Activated T-helper 1 cell treated with anti-CD3 and anti-CD28 coated beads, Interleukin-12 subunit alpha, Interleukin-12 subunit beta, Interleukin-2, Interleukin-4 antibody, amounts not matched to agents 30 ng/mL and 10 ng/mL and 1 ng/mL, durations not matched to agents 14 hours and 24 hours and 36 hours (primary cell): ENCODE measurements around the gene THSD4. TPM values are rescaled to one million over a fixed set of nuclear protein-coding genes. Genes with fewer than 3 reads are reported as not detected.

Source experiments
- DNase-seq: peaks from one replicate; pipeline ENCODE4 v3.0.0; 2021; ENCODE audit warnings: low spot score
- H3K27ac Mint-ChIP-seq: one replicate; pipeline ENCODE4 v1.8.0; 2021; ENCODE audit warnings: mild to moderate bottlenecking, mixed read lengths
- H3K27me3 Mint-ChIP-seq: one replicate; pipeline ENCODE4 v1.8.0; 2022; ENCODE audit warnings: mild to moderate bottlenecking, moderate library complexity, mixed read lengths; ENCODE audit not compliant: insufficient read depth
- H3K36me3 Mint-ChIP-seq: one replicate; pipeline ENCODE4 v1.8.0; 2021; ENCODE audit warnings: low read depth, mixed read lengths
- H3K4me1 Mint-ChIP-seq: one replicate; pipeline ENCODE4 v1.8.0; 2021; ENCODE audit warnings: low read depth, mixed read lengths
- H3K4me3 Mint-ChIP-seq: one replicate; pipeline ENCODE4 v1.8.0; 2021; ENCODE audit warnings: mild to moderate bottlenecking, moderate library complexity, mixed read lengths
- H3K9me3 Mint-ChIP-seq: one replicate; pipeline ENCODE4 v1.8.0; 2021; ENCODE audit warnings: mixed read lengths
- intact Hi-C: fragments of 100-400 bp; cut with micrococcal nuclease; formaldehyde crosslinking; loops from one replicate; pipeline ENCODE4 v1.15.1; 2024
- total RNA-seq: library from RNA; stranded (reverse); gene quantifications from 2 replicates; pipeline ENCODE4 v1.2.3, GENCODE V29; 2022

The THSD4 gene
- total RNA-seq, 1 donor from 2014 or later = not detected

DNA sequence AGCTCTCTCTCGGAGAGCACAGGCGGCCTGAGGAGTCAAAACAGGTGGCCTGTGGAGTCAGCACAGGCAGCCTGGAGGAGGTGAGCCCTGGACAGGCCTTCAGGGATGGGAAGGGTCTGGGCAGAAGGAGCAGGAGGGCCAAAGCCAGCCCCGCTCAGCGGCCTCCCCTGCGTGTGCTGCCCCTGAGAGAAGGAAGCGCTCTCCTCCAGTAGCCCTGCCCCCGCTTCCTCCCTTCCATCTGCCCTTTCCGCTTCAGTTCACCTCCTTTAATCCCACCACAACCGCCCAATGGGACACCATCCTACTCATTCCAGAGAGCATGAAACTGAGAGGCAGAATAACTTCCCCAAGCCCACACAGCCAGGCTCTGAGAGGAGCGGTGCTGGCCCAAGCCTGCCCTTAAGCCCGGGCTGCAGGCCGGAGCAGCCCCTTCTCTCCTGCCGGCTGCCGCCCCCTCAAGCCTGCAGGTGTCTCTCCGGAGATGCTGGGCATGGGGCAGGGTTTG, 691.9 kb downstream of the THSD4 start:
- Mint-ChIP-seq H3K4me1 (no peaks in the 10 kb centered on the region), H3K27me3 (no peaks in the 10 kb centered on the region), H3K36me3 (no peaks in the 10 kb centered on the region), H3K9me3 (no peaks in the 10 kb centered on the region), H3K27ac (no peak overlapping the region), H3K4me3 (no peak overlapping the region)
- no peak for DNase-seq
- intact Hi-C loops = no loop called here

DNA sequence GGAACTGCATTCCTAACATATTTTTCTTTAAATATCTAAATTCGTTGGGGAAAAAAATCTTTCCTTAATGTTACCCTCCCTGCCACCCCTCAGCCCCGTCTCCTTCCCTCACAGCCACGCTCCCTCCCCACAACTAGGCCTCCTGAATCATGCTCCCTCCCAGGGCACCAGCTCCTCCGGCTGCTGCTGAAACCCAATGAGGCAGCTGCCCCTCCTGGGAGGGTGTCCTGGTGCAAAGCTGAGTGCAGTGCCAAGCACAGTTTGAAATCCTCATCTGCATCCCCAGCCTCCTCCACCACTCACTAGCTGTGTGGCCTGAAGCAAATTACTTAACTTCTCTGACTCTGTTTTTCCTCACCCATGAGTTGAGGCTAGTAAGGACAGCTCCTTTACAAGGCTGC, 692.4 kb downstream of the THSD4 start:
- no peak overlapping the region for H3K4me3 Mint-ChIP-seq
- H3K27me3 Mint-ChIP-seq = no peaks in the 10 kb centered on the region
- DNase-seq = no peak
- H3K4me1 Mint-ChIP-seq = no peaks in the 10 kb centered on the region
- no peaks in the 10 kb centered on the region for H3K36me3 Mint-ChIP-seq
- no peaks in the 10 kb centered on the region for H3K9me3 Mint-ChIP-seq
- no peak overlapping the region for H3K27ac Mint-ChIP-seq
- intact Hi-C loops = no loop called here

DNA sequence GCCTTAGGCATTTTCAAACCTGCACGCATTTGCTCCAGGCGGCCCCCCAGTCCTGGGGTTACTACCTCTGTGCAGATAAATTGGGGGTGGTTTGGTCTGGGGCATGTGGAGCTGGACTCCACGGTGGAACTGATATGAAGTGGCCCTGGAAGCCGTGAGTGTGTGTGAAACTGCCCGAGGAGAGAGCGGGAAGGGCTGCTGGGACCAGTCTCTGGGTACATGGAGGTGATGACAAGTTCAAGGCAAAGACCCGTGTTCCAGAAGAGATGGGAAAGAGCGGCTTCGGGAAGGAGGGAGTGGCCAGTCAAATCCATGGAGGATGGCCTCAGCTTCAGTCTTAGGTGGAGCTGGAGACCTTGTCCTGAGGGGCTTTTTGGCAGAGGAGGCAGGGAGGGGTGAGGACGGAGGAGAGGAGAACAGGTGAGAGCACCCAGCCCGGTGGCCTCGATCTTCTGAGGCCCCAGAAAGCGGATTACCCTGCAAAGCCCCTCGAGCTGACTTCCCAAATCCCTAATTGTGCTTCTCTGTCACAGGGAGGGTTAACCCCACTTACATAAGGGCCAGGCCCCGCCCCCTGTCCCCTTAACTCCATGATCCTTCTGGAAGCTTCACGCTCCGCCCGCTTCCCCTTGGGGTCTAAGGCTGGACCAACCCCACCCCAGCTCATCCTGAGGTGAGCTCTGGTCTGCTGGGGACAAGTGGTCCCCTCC, 693.2 kb downstream of the THSD4 start:
- Mint-ChIP-seq H3K27ac (no peak overlapping the region), H3K36me3 (no peaks in the 10 kb centered on the region), H3K4me1 (no peaks in the 10 kb centered on the region), H3K9me3 (no peaks in the 10 kb centered on the region), H3K4me3 (no peak overlapping the region), H3K27me3 (no peaks in the 10 kb centered on the region)
- intact Hi-C loops = no loop called here
- no peak for DNase-seq

DNA sequence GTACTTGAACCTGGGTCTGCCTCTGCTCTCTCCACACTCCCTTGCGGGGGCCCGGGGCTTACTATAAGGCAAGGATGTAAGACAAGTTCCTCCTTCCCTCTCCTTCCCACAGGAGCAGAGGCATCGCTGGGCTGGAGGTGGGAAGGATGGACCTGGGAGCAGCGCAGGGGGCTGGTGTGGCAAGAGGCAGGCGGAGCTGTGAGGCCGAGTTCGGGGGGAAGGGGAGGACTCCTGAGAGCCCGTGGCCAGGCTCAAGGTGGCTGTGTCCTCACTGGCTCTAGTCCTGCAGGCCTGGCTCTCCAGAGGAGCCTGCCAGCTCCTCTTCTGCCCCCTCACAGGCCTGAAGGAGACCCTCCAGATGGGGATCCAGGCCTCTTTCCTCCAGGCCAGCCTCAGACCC, 694.1 kb downstream of the THSD4 start:
- H3K27me3 Mint-ChIP-seq = no peaks in the 10 kb centered on the region
- no peak overlapping the region for H3K4me3 Mint-ChIP-seq
- H3K36me3 Mint-ChIP-seq = no peaks in the 10 kb centered on the region
- H3K9me3 Mint-ChIP-seq = no peaks in the 10 kb centered on the region
- H3K4me1 Mint-ChIP-seq = no peaks in the 10 kb centered on the region
- intact Hi-C loops = no loop called here
- no peak for DNase-seq
- H3K27ac Mint-ChIP-seq = no peak overlapping the region

DNA sequence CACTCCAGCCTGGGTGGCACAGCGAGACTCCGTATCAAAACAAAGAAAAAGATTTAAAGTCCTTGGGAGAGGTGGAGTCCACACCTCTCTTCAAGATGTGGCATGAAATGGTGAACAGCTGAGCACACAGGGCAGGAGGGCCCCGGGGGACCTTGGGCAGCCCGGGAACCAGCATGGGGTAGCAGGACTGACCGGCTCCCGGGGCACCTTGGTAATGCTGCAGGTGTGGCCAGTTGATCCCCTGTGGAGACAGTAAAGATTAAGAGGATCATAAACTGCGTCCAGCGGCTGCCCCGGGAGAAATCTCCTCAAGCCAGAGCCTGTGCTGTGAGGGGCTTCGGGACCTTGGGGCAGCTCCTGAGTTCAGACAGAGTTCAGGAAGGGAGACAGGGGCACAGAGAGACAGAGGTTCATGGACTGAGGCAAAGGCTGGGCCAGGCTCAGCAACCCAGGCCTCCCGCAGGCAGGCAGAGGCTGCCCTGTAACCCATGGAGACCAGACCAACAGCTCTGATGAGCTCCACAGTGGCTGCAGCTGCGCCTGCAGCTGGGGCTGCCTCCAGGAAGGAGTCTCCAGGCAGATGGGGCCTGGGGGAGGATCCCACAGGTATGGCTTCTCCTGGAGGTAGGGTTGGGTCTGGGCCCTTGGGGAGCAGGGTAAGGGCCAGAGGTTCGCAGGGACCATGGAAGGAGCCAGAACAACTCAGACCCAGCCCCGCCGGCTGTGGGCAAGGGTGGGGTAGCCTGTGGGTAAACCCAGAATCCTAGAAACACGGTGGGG, 695.2 kb downstream of the THSD4 start, which contains the start of gene NR2E3:
Gene NR2E3 (plus strand): TSS at position 299 of the 780 bp plus-strand sequence. CDS start 190 bp downstream, at position 489.
- no peaks in the 10 kb centered on the region for H3K27me3 Mint-ChIP-seq
- no peaks in the 10 kb centered on the region for H3K36me3 Mint-ChIP-seq
- intact Hi-C loops = no loop called here
- H3K27ac Mint-ChIP-seq = no peak within 1 kb of the TSS
- H3K4me1 Mint-ChIP-seq = no peaks in the 10 kb centered on the region
- DNase-seq = no peak
- no peaks in the 10 kb centered on the region for H3K9me3 Mint-ChIP-seq
- H3K4me3 Mint-ChIP-seq = no peak within 1 kb of the TSS

DNA sequence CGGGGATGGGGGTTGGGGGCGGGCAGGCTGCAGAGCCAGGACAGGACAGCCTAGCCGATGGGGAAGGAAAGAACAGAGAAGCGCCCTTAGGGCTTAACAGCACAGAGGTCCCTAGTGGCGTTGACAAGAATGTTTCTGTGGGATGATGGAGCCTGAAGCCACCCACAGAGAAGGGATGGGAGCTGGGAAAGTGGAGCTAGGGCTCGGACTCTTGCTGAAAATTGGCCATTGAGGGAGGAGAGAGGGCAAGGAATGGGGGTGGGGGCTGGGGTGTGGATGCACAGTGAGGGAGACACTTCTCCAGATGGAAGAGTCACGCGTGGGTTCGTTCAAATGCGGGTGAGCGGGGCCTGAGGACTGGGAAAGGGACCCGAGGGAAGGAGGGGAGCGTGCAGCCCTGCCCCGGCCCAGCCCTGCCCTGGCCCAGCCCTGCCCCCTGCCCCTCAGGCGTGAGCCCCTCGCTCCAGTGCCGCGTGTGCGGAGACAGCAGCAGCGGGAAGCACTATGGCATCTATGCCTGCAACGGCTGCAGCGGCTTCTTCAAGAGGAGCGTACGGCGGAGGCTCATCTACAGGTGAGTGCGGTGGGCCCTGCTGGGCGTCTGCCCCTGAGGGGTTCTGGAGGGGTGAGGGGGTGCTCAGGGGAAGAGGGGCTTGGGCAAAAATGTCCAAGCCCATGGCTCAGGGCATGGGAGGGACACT, 695.9 kb downstream of the THSD4 start:
- Mint-ChIP-seq H3K9me3 (no peaks in the 10 kb centered on the region), H3K27me3 (no peaks in the 10 kb centered on the region), H3K36me3 (no peaks in the 10 kb centered on the region), H3K4me1 (no peaks in the 10 kb centered on the region), H3K4me3 (no peak overlapping the region), H3K27ac (no peak overlapping the region)
- DNase-seq = no peak
- intact Hi-C loops = no loop called here

DNA sequence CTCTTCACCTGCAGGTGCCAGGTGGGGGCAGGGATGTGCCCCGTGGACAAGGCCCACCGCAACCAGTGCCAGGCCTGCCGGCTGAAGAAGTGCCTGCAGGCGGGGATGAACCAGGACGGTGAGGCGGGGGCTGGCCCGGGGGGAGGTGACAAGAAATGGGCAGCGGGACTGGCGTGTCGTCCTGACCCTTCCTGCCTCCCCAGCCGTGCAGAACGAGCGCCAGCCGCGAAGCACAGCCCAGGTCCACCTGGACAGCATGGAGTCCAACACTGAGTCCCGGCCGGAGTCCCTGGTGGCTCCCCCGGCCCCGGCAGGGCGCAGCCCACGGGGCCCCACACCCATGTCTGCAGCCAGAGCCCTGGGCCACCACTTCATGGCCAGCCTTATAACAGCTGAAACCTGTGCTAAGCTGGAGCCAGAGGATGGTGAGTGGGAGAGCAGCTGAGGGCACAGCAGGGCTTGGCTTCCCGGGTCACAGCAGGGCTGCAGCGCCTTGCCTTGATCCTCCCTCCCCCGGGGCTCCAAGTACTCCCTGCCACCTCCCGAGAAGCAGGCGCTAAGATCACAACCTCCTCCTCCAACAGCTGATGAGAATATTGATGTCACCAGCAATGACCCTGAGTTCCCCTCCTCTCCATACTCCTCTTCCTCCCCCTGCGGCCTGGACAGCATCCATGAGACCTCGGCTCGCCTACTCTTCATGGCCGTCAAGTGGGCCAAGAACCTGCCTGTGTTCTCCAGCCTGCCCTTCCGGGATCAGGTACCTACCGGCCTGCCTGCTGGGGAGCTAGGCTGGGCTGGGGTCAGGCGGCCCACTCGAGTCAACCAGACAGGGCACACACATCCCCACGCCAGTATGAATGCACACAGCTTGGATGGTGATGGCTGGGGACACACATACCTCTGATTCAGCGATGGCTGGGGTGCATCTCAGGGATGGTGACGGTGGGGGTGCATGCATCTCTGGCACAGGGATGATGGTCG, 696.8 kb downstream of the THSD4 start:
- Mint-ChIP-seq H3K27ac (no peak overlapping the region), H3K9me3 (no peaks in the 10 kb centered on the region), H3K27me3 (no peaks in the 10 kb centered on the region), H3K4me1 (no peaks in the 10 kb centered on the region), H3K4me3 (no peak overlapping the region), H3K36me3 (no peaks in the 10 kb centered on the region)
- intact Hi-C loops = no loop called here
- no peak for DNase-seq

DNA sequence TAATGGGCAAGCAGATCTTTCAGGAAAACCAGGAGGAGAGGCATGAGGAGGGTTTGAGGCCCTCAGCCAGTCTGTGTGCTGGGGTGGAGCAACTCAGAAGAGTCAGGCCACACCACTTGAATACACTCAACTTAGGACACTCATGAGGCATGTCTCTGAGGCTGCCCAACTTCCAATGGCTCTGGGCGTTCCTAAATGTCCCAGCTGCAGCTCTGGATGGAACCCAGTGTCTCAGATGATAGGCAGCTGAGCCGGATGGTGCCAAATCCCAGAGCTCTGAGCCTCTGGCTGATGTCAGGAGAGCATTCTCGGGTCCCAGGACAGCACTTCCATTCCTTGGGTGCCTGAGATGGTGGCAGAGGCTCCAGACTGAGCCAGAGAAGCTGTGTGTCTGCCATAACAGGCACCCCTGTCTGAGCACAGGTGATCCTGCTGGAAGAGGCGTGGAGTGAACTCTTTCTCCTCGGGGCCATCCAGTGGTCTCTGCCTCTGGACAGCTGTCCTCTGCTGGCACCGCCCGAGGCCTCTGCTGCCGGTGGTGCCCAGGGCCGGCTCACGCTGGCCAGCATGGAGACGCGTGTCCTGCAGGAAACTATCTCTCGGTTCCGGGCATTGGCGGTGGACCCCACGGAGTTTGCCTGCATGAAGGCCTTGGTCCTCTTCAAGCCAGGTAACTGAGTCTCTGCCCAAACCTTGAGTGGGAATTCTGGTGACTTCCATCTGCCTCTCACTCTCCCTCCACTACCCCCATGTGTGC, 697.9 kb downstream of the THSD4 start:
- Mint-ChIP-seq H3K27me3 (no peaks in the 10 kb centered on the region), H3K9me3 (no peaks in the 10 kb centered on the region), H3K27ac (no peak overlapping the region), H3K36me3 (no peaks in the 10 kb centered on the region), H3K4me3 (no peak overlapping the region), H3K4me1 (no peaks in the 10 kb centered on the region)
- intact Hi-C loops = no loop called here
- no peak for DNase-seq

DNA sequence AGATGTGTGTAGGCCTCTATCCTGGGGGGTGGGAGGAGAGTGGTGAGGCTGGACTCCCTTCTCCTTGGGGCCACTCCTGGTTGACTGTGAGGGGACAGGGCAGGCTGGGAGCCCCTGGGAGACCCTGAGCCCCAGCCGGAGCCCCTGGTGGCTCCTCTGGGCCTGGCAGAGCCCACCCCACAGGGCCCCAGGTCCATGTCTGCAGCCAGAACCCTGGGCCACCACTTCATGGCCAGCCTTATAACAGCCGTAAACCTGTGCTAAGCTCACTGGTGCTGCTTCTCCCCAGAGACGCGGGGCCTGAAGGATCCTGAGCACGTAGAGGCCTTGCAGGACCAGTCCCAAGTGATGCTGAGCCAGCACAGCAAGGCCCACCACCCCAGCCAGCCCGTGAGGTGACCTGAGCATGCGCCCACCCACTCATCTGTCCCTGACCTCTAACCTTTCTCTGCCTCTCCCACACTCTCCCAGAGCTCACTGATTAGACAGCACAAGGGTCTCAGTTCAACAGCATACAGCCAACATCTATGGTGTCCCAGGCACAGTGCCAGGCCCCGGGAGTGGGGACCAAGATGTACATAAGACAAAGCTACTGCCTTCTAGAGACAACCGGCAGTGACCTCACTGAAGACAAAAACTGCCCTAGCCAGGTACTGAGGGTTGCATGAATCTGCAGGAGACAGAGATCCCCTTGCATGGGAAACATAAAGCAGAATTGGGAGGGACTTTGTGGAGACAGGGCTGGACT, 698.6 kb downstream of the THSD4 start:
- Mint-ChIP-seq H3K4me1 (no peaks in the 10 kb centered on the region), H3K4me3 (no peak overlapping the region), H3K27me3 (no peaks in the 10 kb centered on the region), H3K27ac (no peak overlapping the region), H3K9me3 (no peaks in the 10 kb centered on the region), H3K36me3 (no peaks in the 10 kb centered on the region)
- intact Hi-C loops = no loop called here
- no peak for DNase-seq

DNA sequence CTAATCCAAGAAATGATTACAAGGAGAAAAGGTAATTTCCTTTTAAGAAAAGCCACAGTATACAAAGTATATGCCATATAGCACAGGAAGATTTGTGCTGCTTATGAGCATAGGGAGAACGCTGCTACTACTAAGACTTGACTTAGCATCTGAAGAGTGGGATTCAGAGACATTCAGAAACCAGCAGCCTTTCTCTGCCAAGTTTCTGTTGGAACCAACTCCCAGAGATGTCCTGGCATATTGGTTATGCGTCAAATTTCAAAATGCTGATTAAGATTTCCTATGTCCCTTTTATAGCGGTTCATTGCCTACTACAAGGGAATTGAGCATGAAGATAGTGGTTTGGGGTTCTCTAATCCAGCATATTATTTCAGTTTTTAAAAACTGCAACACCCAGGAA, 700.0 kb downstream of the THSD4 start:
- Mint-ChIP-seq H3K27me3 (no peaks in the 10 kb centered on the region), H3K9me3 (peaks cover 7% of the 10 kb centered on the region), H3K36me3 (no peaks in the 10 kb centered on the region), H3K4me3 (no peak overlapping the region), H3K4me1 (no peaks in the 10 kb centered on the region), H3K27ac (no peak overlapping the region)
- intact Hi-C loops = no loop called here
- no peak for DNase-seq

DNA sequence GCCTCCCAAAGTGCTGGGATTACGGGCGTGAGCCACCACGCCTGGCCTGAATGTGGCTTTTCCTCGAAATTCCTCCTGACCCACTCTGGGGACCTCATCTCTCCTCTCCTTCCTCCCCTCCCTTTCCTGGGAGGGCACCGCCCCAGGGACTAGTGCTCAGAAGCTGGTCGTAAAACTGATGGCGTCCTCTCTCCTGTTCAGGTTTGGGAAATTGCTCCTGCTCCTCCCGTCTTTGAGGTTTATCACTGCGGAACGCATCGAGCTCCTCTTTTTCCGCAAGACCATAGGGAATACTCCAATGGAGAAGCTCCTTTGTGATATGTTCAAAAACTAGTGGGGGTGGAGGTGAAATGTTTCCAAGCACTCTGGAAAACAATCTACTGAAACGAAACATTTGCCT, 702.1 kb downstream of the THSD4 start:
- H3K4me1 Mint-ChIP-seq = no peaks in the 10 kb centered on the region
- intact Hi-C loops = no loop called here
- H3K27ac Mint-ChIP-seq = no peak overlapping the region
- DNase-seq = no peak
- no peak overlapping the region for H3K4me3 Mint-ChIP-seq
- H3K9me3 Mint-ChIP-seq = peaks cover 19% of the 10 kb centered on the region
- H3K36me3 Mint-ChIP-seq = no peaks in the 10 kb centered on the region
- H3K27me3 Mint-ChIP-seq = no peaks in the 10 kb centered on the region
